ENCODE data around the gene IFI6. TPM values are rescaled to one million over a fixed set of nuclear protein-coding genes. Genes with fewer than 3 reads are reported as not detected.
"Not testable (repeated sequence)": the region's sequence is repeated elsewhere in the genome, so short reads cannot be mapped to it uniquely, and the experiment has no call there.

IFI6 gene
- total RNA-seq, 2 donors from 2014 or later, result 96.9 to 188 TPM

DNA sequence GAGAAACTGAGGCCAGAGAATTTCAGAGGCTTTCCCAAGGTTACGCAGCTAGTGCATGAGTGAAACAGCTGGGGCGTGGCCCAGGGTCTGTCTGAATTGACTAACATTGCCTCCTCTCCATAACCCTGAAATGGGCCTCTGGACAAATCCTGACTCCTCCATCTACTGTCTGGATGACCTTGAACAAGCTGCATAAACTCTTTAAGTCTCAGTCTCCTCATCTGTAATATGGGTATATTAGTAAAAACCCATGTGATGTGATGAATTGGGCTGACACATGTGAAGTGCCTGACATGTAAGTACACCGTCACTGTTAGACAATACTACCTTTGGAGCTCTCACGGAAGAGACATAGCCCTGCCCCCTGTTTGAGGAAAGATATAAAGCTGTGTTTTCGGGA is 24.7 kb downstream of the IFI6 start:
- H3K27ac ChIP-seq, result no peak overlapping the region
- TF ChIP-seq, protein P1, sequence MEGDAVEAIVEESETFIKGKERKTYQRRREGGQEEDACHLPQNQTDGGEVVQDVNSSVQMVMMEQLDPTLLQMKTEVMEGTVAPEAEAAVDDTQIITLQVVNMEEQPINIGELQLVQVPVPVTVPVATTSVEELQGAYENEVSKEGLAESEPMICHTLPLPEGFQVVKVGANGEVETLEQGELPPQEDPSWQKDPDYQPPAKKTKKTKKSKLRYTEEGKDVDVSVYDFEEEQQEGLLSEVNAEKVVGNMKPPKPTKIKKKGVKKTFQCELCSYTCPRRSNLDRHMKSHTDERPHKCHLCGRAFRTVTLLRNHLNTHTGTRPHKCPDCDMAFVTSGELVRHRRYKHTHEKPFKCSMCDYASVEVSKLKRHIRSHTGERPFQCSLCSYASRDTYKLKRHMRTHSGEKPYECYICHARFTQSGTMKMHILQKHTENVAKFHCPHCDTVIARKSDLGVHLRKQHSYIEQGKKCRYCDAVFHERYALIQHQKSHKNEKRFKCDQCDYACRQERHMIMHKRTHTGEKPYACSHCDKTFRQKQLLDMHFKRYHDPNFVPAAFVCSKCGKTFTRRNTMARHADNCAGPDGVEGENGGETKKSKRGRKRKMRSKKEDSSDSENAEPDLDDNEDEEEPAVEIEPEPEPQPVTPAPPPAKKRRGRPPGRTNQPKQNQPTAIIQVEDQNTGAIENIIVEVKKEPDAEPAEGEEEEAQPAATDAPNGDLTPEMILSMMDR (IDR thresholded peaks at IDR 0.05), result no peak
- H3K4me3 ChIP-seq, result no peak overlapping the region
- H3K36me3 ChIP-seq, result no peaks in the 10 kb centered on the region
- DNase-seq (ENCODE audit: low spot score), result no peak
- no peak for ATAC-seq (ENCODE audit: insufficient number of reproducible peaks, low FRiP score, low read depth)
- H3K27me3 ChIP-seq (replicated peaks; ENCODE audit: insufficient read depth), result no peaks in the 10 kb centered on the region
- H3K9me3 ChIP-seq, result no peaks in the 10 kb centered on the region
- H3K4me1 ChIP-seq (ENCODE audit: control insufficient read depth in 1 of 2, low read depth in 2 of 2), result peaks cover 12 to 20% of the 10 kb centered on the region in 2 donors

DNA sequence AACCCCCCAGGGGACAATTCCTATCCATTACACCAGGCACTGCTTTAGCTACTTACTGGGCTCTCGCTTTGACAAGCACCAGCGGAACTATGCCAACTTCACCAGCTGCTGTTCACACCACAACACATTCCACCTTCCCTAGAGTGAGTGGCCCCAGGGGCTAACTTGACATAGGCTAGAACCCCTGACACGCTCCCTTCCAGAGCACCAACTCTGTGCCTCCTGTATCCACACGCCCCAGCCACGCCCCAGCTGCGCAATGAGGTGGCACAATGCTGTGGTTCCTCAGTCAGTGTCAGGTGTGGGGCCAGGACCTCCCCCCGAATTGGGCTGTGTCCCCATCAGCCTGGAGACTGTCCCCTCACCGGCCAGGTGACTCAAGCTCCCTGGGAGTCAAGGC is 25.3 kb downstream of the IFI6 start:
- TF ChIP-seq, protein P1 (IDR thresholded peaks at IDR 0.05), result no peak
- no peak for ATAC-seq (ENCODE audit: insufficient number of reproducible peaks, low FRiP score, low read depth)
- no peaks in the 10 kb centered on the region for H3K9me3 ChIP-seq
- no peak for DNase-seq (ENCODE audit: low spot score)
- H3K36me3 ChIP-seq, result no peaks in the 10 kb centered on the region
- no peaks in the 10 kb centered on the region for H3K27me3 ChIP-seq (replicated peaks; ENCODE audit: insufficient read depth)
- no peak overlapping the region for H3K27ac ChIP-seq
- H3K4me3 ChIP-seq, result no peak overlapping the region
- H3K4me1 ChIP-seq (ENCODE audit: control insufficient read depth in 1 of 2, low read depth in 2 of 2), result peaks cover 12 to 20% of the 10 kb centered on the region in 2 donors

DNA sequence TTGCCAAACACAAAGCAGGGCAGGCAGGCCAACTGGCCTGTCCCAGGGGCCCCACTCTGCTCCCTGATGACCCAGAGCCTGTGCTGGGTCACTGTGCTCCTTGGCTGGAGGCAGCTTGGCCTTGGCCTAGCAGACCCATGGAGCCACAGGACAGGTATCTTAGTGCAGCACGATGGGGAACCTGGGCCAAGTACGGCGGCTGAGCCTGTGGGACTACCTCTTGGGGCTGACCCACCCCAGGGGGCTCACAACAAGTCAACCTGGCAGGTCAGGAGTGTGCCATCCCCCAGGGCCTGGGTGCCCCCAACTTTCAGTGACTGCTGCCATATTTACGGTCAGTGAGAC is 26.9 kb downstream of the IFI6 start:
- Histone ChIP-seq H3K36me3 (no peaks in the 10 kb centered on the region), H3K27ac (no peak overlapping the region), H3K4me1 (ENCODE audit: control insufficient read depth in 1 of 2, low read depth in 2 of 2) (peaks cover 6 to 11% of the 10 kb centered on the region in 2 donors), H3K27me3 (replicated peaks; ENCODE audit: insufficient read depth) (no peaks in the 10 kb centered on the region), H3K9me3 (no peaks in the 10 kb centered on the region), H3K4me3 (no peak overlapping the region)
- TF ChIP-seq, protein P1 (IDR thresholded peaks at IDR 0.05), result no peak
- DNase-seq (ENCODE audit: low spot score) (no peak), ATAC-seq (ENCODE audit: insufficient number of reproducible peaks, low FRiP score, low read depth) (no peak)

DNA sequence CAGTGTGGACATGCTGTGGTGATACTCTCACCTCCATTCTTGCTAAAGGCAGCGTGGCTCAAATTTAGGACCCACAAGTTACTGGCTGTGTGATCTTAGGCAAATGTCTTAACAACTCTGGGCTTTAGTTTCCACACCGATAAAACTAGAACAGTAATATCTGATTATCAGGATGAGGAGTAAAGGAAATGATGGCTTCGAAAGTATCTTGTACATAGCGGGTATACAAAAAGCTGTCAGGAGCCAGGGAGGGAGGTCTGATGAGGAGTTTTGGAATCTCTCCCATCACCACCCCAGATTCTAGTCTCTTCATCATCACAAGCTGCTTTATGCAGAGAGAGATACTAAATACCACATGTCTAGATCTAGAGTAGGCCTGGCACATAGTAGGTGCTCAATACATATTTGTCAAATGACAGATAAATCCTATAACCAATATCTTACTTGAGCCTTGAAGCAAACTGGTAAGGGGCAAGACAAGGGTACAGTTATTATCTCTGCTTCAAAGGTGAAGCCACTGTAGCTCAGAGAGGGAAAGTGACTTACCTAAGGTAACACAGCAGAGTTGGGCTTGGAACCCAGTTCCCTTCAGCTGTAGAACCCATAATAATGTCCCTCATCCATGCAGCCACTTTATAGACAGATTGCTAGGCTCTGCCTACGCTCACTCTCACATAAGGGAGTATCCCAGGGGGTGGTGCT is 27.5 kb downstream of the IFI6 start:
- Histone ChIP-seq H3K27me3 (replicated peaks; ENCODE audit: insufficient read depth) (no peaks in the 10 kb centered on the region), H3K4me1 (ENCODE audit: control insufficient read depth in 1 of 2, low read depth in 2 of 2) (peaks cover 6 to 10% of the 10 kb centered on the region in 2 donors), H3K36me3 (no peaks in the 10 kb centered on the region), H3K9me3 (no peaks in the 10 kb centered on the region), H3K27ac (no peak overlapping the region), H3K4me3 (no peak overlapping the region)
- TF ChIP-seq, protein P1 (IDR thresholded peaks at IDR 0.05), result no peak
- no peak for ATAC-seq (ENCODE audit: insufficient number of reproducible peaks, low FRiP score, low read depth)
- no peak for DNase-seq (ENCODE audit: low spot score)

DNA sequence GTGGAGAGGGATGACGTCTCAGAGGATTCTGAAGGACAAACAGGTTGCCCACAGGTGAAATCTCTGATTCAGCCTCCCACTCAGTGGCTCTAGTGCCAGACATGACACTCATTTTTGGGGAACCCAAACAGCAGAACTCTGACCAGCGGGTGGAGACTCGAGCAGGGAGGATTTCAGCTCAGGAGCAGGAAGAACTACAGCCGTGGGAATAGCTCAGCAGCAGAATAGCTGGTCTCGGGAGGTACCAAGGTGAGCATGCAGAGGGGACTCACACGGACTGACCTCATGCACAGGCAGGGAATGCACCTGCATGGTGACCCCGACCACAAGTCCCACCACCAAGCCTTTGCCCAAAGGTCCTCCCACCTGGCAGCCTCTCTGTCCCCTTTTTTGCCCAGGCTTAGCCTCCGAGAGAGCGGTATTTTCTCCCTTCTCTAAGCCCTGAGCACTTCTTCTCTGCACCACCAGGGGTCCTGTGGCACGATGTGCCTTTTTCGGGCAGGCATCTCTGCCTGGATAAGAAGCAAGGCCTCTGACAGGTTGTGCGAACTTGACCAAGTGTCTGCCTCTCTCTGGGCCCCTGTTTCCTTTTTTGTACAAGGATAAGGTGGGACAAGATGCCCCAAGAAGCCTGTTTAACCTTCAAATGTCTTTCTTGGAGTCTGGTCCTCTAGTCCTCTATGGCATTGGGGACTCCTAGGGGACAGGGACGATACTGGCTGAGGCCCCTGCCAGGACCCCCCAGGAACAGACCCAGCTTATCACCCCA is 28.2 kb downstream of the IFI6 start:
- Histone ChIP-seq H3K4me3 (no peak overlapping the region), H3K27ac (no peak overlapping the region), H3K27me3 (replicated peaks; ENCODE audit: insufficient read depth) (no peaks in the 10 kb centered on the region), H3K36me3 (no peaks in the 10 kb centered on the region), H3K9me3 (no peaks in the 10 kb centered on the region), H3K4me1 (ENCODE audit: control insufficient read depth in 1 of 2, low read depth in 2 of 2) (peaks cover 4 to 6% of the 10 kb centered on the region in 2 donors)
- ATAC-seq (ENCODE audit: insufficient number of reproducible peaks, low FRiP score, low read depth) (no peak), DNase-seq (ENCODE audit: low spot score) (no peak)
- TF ChIP-seq, protein P1 (IDR thresholded peaks at IDR 0.05), result peak; percentile 88

DNA sequence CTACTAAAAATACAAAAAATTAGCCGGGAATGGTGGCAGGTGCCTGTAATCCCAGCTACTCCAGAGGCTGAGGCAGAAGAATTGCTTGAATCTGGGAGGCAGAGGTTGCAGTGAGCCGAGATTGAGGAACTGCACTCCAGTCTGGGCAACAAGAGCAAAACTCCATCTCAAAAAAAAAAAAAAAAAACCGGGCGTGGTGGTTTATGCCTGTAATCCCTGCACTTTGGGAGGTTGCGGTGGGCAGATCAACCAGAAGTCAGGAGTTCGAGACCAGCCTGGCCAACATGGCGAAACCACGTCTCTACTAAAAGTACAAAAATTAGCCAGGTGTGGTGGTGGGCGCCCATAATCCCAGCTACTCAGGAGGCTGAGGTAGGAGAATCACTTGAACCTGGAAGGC is 31.5 kb downstream of the IFI6 start:
- not testable (repeated sequence) for DNase-seq (ENCODE audit: low spot score); ATAC-seq (ENCODE audit: insufficient number of reproducible peaks, low FRiP score, low read depth); H3K4me3 ChIP-seq; H3K27me3 ChIP-seq (replicated peaks; ENCODE audit: insufficient read depth); H3K4me1 ChIP-seq (ENCODE audit: control insufficient read depth in 1 of 2, low read depth in 2 of 2); H3K27ac ChIP-seq; H3K9me3 ChIP-seq; H3K36me3 ChIP-seq

Measured in thoracic aorta (tissue), 2 donors.